Heart left ventricle (tissue), 16 donors: ENCODE data around the gene IGF2. TPM values are rescaled to one million over a fixed set of nuclear protein-coding genes. Genes with fewer than 3 reads are reported as not detected.

Source experiments
- ATAC-seq, 4 donors: fragments of 200-7000 bp; cut with Tn5 transposase; one replicate each; pipeline ENCODE4 v1.9.1; 2020 to 2022; ENCODE audit warnings: moderate library complexity in 4 of 4, mild to moderate bottlenecking in 3 of 4, moderate number of reproducible peaks in 1 of 4
- DNase-seq, 5 donors: peaks; one replicate each; pipeline ENCODE4 v3.0.0-alpha.2; 2020
- H3K27ac ChIP-seq, 12 donors: fragments of 200-600 bp; sonication (generic) in 4 of 12; one replicate each; pipeline versions ENCODE4 v1.5.0 to v1.8.0; 2016 to 2022; ENCODE audit warnings: mild to moderate bottlenecking in 2 of 12
- H3K27me3 ChIP-seq, 9 donors: fragments of 200-600 bp; sonication (generic) in 2 of 9; one replicate each; pipeline versions ENCODE4 v1.5.1 to v1.8.0; 2016 to 2022; ENCODE audit warnings: mild to moderate bottlenecking in 3 of 9
- H3K36me3 ChIP-seq, 9 donors: fragments of 200-600 bp; sonication (generic) in 2 of 9; one replicate each; pipeline versions ENCODE4 v1.5.0 to v1.8.0; 2018 to 2022; ENCODE audit warnings: mild to moderate bottlenecking in 2 of 9
- H3K4me1 ChIP-seq, 12 donors: fragments of 200-600 bp; sonication (generic) in 4 of 12; one replicate each; pipeline versions ENCODE4 v1.5.0 to v1.8.0; 2016 to 2022; ENCODE audit warnings: mild to moderate bottlenecking in 3 of 12
- H3K4me3 ChIP-seq, 12 donors: fragments of 200-600 bp; sonication (generic) in 4 of 12; one replicate each; pipeline versions ENCODE4 v1.5.0 to v1.8.0; 2017 to 2022; ENCODE audit warnings: mild to moderate bottlenecking in 9 of 12, moderate library complexity in 4 of 12
- H3K9me3 ChIP-seq, 12 donors: fragments of 200-600 bp; sonication (generic) in 4 of 12; one replicate each; pipeline versions ENCODE4 v1.5.0 to v1.8.0; 2016 to 2022; ENCODE audit warnings: mild to moderate bottlenecking in 1 of 12
- CTCF ChIP-seq, 12 donors: fragments of 200-600 bp; sonication (generic) in 4 of 12; IDR thresholded peaks; one replicate each; pipeline versions ENCODE4 v1.5.0 to v1.8.0; 2018 to 2022; ENCODE audit warnings: antibody characterized with exemption in 12 of 12, mild to moderate bottlenecking in 5 of 12
- POLR2A ChIP-seq, 2 donors: fragments of 450-650 bp; IDR thresholded peaks; one replicate each; pipeline ENCODE4 v1.6.1; 2017; ENCODE audit warnings: antibody characterized with exemption in 2 of 2, mild to moderate bottlenecking in 2 of 2, moderate library complexity in 2 of 2
- WGBS, 4 donors: extraction: QIAGEN DNeasy Blood & Tissue Kit in 2 of 4; methylation state at CpG; one replicate each; pipeline versions ENCODE4 v1.1.5 to v1.1.7; 2013 to 2018; 5-methylcytosine and 5-hydroxymethylcytosine counted together
- intact Hi-C, 10 donors: fragments of 100-400 bp; cut with DNase I; formaldehyde crosslinking; loops; one replicate each; pipeline versions ENCODE4 v1.11.1 to v1.14.2; 2022
- polyA plus RNA-seq, 2 donors: library from polyadenylated mRNA; stranded (reverse); fragments of 200-250 nt; gene quantifications; one replicate each; pipeline ENCODE4 v1.2.3, GENCODE V29; 2013
- total RNA-seq, 9 donors: library from RNA; depleted of rRNA in 2 of 9; stranded (reverse); fragments of >200 nt in 2 of 9; fragmentation: NEBNext Ultra II Directional in 3 of 9; extraction: Animal tissue kit (Norgen Biotek cat#: 25700) in 3 of 9; gene quantifications; one replicate each; pipeline versions ENCODE4 v1.1.0 to v1.2.4, GENCODE V29; 2016 to 2023
- donor health status: ischemic (EF 13 %, LVEDD 7.1; RV severe dilation, severe dysfunction).
- donor health status: healthy with polysubstance abuse.
- donor health status: DM: no; HTN: yes; CAD: no.
- donor health status: DM: no; HTN: no; CAD: no.
- donor health status: ischemic (EF 25% LVEDD 6.9; RV normal size, moderate dysfunction).
- donor health status: ischemic (EF 25% LVEDD 5.7; RV mildly dilated, moderate dysfunction).
- donor health status: healthy.
- donor health status: DM: yes; HTN: yes; CAD: no.
- donor health status: ischemic (EF 35%, LVEDD 5.7; RV mildly dilated, moderate dysfunction).
- donor health status: nonischemic (EF 11% LVEDD 7.7; RV severe dilation, severe dysfunction).
- donor health status: DM: yes; HTN: yes; CAD: no.
- donor health status: PGD.
- donor health status: ischemic (EF 29% LVEDD 5.4; RV normal size, mild dysfunction).
- donor health status: nonischemic (EF 23%, LVEDD 6.1; RV moderate dilation, normal function).

Gene IGF2
- total and polyA plus RNA-seq, 11 donors = 48.9 to 175 (median 99.3) TPM

- WGBS, 4 donors = 89 to 91% (median 90%) methylated on average over 7 of the region's 7 CpGs
- DNase-seq = peak in 1 of 5 donors; percentile 51
- no peak for ATAC-seq
- no peak for TF ChIP-seq CTCF (IDR thresholded peaks at IDR 0.05)
- no peak overlapping the region for H3K27ac ChIP-seq
- H3K36me3 ChIP-seq = no peaks in the 10 kb centered on the region
- no peaks in the 10 kb centered on the region for H3K9me3 ChIP-seq
- intact Hi-C loops = loop anchor here in 2 of 10 donors (5.0 kb wide), 2 partner anchors 36 to 51 kb away; no protein-coding TSS in a partner anchor
- no peaks in the 10 kb centered on the region for H3K4me1 ChIP-seq
- H3K27me3 ChIP-seq = peaks cover 0 to 21% (median 6%) of the 10 kb centered on the region in 9 donors
- H3K4me3 ChIP-seq = no peak overlapping the region
Observed at GRCh38 chr11:2123628-2123960, 15.6 kb downstream of the IGF2 start.

- H3K4me3 ChIP-seq = no peak overlapping the region
- peak in 2 of 5 donors; percentile 16 to 42 for DNase-seq
- intact Hi-C loops = loop anchor here in 2 of 10 donors (5.0 kb wide), 2 partner anchors 36 to 51 kb away; no protein-coding TSS in a partner anchor
- no peak for ATAC-seq
- 80 to 84% (median 83%) methylated on average over 9 to 13 of the region's 13 CpGs for whole genome bisulfite sequencing, 4 donors
- no peaks in the 10 kb centered on the region for H3K36me3 ChIP-seq
- H3K27ac ChIP-seq = no peak overlapping the region
- H3K4me1 ChIP-seq = no peaks in the 10 kb centered on the region
- no peaks in the 10 kb centered on the region for H3K9me3 ChIP-seq
- no peak for TF ChIP-seq POLR2A (IDR thresholded peaks at IDR 0.05)
- TF ChIP-seq CTCF (IDR thresholded peaks at IDR 0.05) = no peak
- peaks cover 0 to 21% (median 6%) of the 10 kb centered on the region in 9 donors for H3K27me3 ChIP-seq
Observed at GRCh38 chr11:2122907-2123627, 16.1 kb downstream of the IGF2 start.

- H3K27ac ChIP-seq = no peak overlapping the region
- intact Hi-C loops = loop anchor here in 2 of 10 donors (5.0 kb wide), 2 partner anchors 35 to 50 kb away; no protein-coding TSS in a partner anchor
- H3K4me3 ChIP-seq = no peak overlapping the region
- H3K36me3 ChIP-seq = no peaks in the 10 kb centered on the region
- peaks cover 0 to 21% (median 6%) of the 10 kb centered on the region in 9 donors for H3K27me3 ChIP-seq
- no peaks in the 10 kb centered on the region for H3K4me1 ChIP-seq
- ATAC-seq (peak in 1 of 4 donors; percentile 20), DNase-seq (peak in 2 of 5 donors; percentile 16 to 41)
- no peak for TF ChIP-seq POLR2A (IDR thresholded peaks at IDR 0.05)
- no peak for TF ChIP-seq CTCF (IDR thresholded peaks at IDR 0.05)
- 67 to 81% (median 69%) methylated on average over 17 to 19 of the region's 19 CpGs for WGBS, 4 donors
- H3K9me3 ChIP-seq = peaks cover 0 to 2% (median 0%) of the 10 kb centered on the region in 12 donors
Observed at GRCh38 chr11:2122222-2122906, 16.8 kb downstream of the IGF2 start.
